ENCODE data around the gene VAV3. TPM values are rescaled to one million over a fixed set of nuclear protein-coding genes. Genes with fewer than 3 reads are reported as not detected.

The VAV3 gene
- total and polyA plus RNA-seq, 9 donors: 3.1 to 5.5 (median 4.1) TPM

- no CpG with 5 or more reads among the region's 1 CpG for WGBS (ENCODE audit: insufficient coverage)
- Histone ChIP-seq H3K4me1 (ENCODE audit: control insufficient read depth, insufficient read depth, low read length) (no peaks in the 10 kb centered on the region), H3K4me3 (ENCODE audit: low read length) (no peak overlapping the region), H3K27me3 (ENCODE audit: control insufficient read depth, insufficient read depth, low read length) (no peaks in the 10 kb centered on the region), H3K36me3 (ENCODE audit: control insufficient read depth, insufficient read depth, low read length) (no peaks in the 10 kb centered on the region), H3K27ac (ENCODE audit: low read length) (no peak overlapping the region), H3K9me3 (replicated peaks; ENCODE audit: control insufficient read depth, low read depth, low read length) (no peaks in the 10 kb centered on the region)
- DNase-seq: no peak
These were observed 161.4 kb downstream of the VAV3 start for GRCh38 chr1:107803579-107803978.

GRCh38 chr1:107802654-107803053, 162.3 kb downstream of the VAV3 start:
- Histone ChIP-seq H3K27me3 (ENCODE audit: control insufficient read depth, insufficient read depth, low read length) (no peaks in the 10 kb centered on the region), H3K27ac (ENCODE audit: low read length) (no peak overlapping the region), H3K4me1 (ENCODE audit: control insufficient read depth, insufficient read depth, low read length) (no peaks in the 10 kb centered on the region), H3K9me3 (replicated peaks; ENCODE audit: control insufficient read depth, low read depth, low read length) (no peaks in the 10 kb centered on the region), H3K4me3 (ENCODE audit: low read length) (no peak overlapping the region), H3K36me3 (ENCODE audit: control insufficient read depth, insufficient read depth, low read length) (no peaks in the 10 kb centered on the region)
- DNase-seq: no peak
- WGBS (ENCODE audit: insufficient coverage): no CpG with 5 or more reads among the region's 1 CpG

GRCh38 chr1:107795994-107796393, 169.0 kb downstream of the VAV3 start:
- H3K27me3 ChIP-seq (ENCODE audit: control insufficient read depth, insufficient read depth, low read length): no peaks in the 10 kb centered on the region
- H3K9me3 ChIP-seq (replicated peaks; ENCODE audit: control insufficient read depth, low read depth, low read length): no peaks in the 10 kb centered on the region
- DNase-seq: no peak
- H3K36me3 ChIP-seq (ENCODE audit: control insufficient read depth, insufficient read depth, low read length): no peaks in the 10 kb centered on the region
- no peaks in the 10 kb centered on the region for H3K4me1 ChIP-seq (ENCODE audit: control insufficient read depth, insufficient read depth, low read length)
- no peak overlapping the region for H3K27ac ChIP-seq (ENCODE audit: low read length)
- H3K4me3 ChIP-seq (ENCODE audit: low read length): no peak overlapping the region
- no CpG with 5 or more reads among the region's 2 CpGs for WGBS (ENCODE audit: insufficient coverage)

- no peaks in the 10 kb centered on the region for H3K4me1 ChIP-seq (ENCODE audit: control insufficient read depth, insufficient read depth, low read length)
- no CpG with 5 or more reads among the region's 1 CpG for WGBS (ENCODE audit: insufficient coverage)
- no peaks in the 10 kb centered on the region for H3K36me3 ChIP-seq (ENCODE audit: control insufficient read depth, insufficient read depth, low read length)
- no peak for DNase-seq
- no peak overlapping the region for H3K27ac ChIP-seq (ENCODE audit: low read length)
- no peak overlapping the region for H3K4me3 ChIP-seq (ENCODE audit: low read length)
- H3K9me3 ChIP-seq (replicated peaks; ENCODE audit: control insufficient read depth, low read depth, low read length): no peaks in the 10 kb centered on the region
- no peaks in the 10 kb centered on the region for H3K27me3 ChIP-seq (ENCODE audit: control insufficient read depth, insufficient read depth, low read length)
These were observed 169.5 kb downstream of the VAV3 start for GRCh38 chr1:107795441-107795840.

GRCh38 chr1:107794571-107794970, 170.4 kb downstream of the VAV3 start:
- Histone ChIP-seq H3K4me1 (ENCODE audit: control insufficient read depth, insufficient read depth, low read length) (no peaks in the 10 kb centered on the region), H3K27me3 (ENCODE audit: control insufficient read depth, insufficient read depth, low read length) (no peaks in the 10 kb centered on the region), H3K9me3 (replicated peaks; ENCODE audit: control insufficient read depth, low read depth, low read length) (no peaks in the 10 kb centered on the region), H3K27ac (ENCODE audit: low read length) (no peak overlapping the region), H3K36me3 (ENCODE audit: control insufficient read depth, insufficient read depth, low read length) (no peaks in the 10 kb centered on the region), H3K4me3 (ENCODE audit: low read length) (no peak overlapping the region)
- WGBS (ENCODE audit: insufficient coverage): 80% methylated on average over 1 of the region's 2 CpGs
- no peak for DNase-seq

- Histone ChIP-seq H3K36me3 (ENCODE audit: control insufficient read depth, insufficient read depth, low read length) (no peaks in the 10 kb centered on the region), H3K27me3 (ENCODE audit: control insufficient read depth, insufficient read depth, low read length) (no peaks in the 10 kb centered on the region), H3K4me3 (ENCODE audit: low read length) (no peak overlapping the region), H3K4me1 (ENCODE audit: control insufficient read depth, insufficient read depth, low read length) (peaks cover 2% of the 10 kb centered on the region), H3K9me3 (replicated peaks; ENCODE audit: control insufficient read depth, low read depth, low read length) (no peaks in the 10 kb centered on the region), H3K27ac (ENCODE audit: low read length) (no peak overlapping the region)
- 94% methylated on average over 7 of the region's 7 CpGs for WGBS (ENCODE audit: insufficient coverage)
- no peak for DNase-seq
These were observed 171.0 kb downstream of the VAV3 start for GRCh38 chr1:107793896-107794453.

GRCh38 chr1:107791348-107791747, 173.6 kb downstream of the VAV3 start:
- no peak for DNase-seq
- Histone ChIP-seq H3K36me3 (ENCODE audit: control insufficient read depth, insufficient read depth, low read length) (no peaks in the 10 kb centered on the region), H3K4me1 (ENCODE audit: control insufficient read depth, insufficient read depth, low read length) (peaks cover 4% of the 10 kb centered on the region), H3K27me3 (ENCODE audit: control insufficient read depth, insufficient read depth, low read length) (no peaks in the 10 kb centered on the region), H3K4me3 (ENCODE audit: low read length) (no peak overlapping the region), H3K27ac (ENCODE audit: low read length) (no peak overlapping the region), H3K9me3 (replicated peaks; ENCODE audit: control insufficient read depth, low read depth, low read length) (no peaks in the 10 kb centered on the region)

GRCh38 chr1:107789817-107790524, 175.0 kb downstream of the VAV3 start:
- no peak overlapping the region for H3K4me3 ChIP-seq (ENCODE audit: low read length)

GRCh38 chr1:107788206-107789202, 176.5 kb downstream of the VAV3 start:
- Histone ChIP-seq H3K9me3 (replicated peaks; ENCODE audit: control insufficient read depth, low read depth, low read length) (no peaks in the 10 kb centered on the region), H3K36me3 (ENCODE audit: control insufficient read depth, insufficient read depth, low read length) (no peaks in the 10 kb centered on the region), H3K4me1 (ENCODE audit: control insufficient read depth, insufficient read depth, low read length) (peaks cover 4% of the 10 kb centered on the region), H3K4me3 (ENCODE audit: low read length) (no peak overlapping the region), H3K27ac (ENCODE audit: low read length) (no peak overlapping the region), H3K27me3 (ENCODE audit: control insufficient read depth, insufficient read depth, low read length) (no peaks in the 10 kb centered on the region)
- DNase-seq: no peak
- no CpG with 5 or more reads among the region's 4 CpGs for WGBS (ENCODE audit: insufficient coverage)

More at GRCh38 chr1:107789817-107790524, 175.0 kb downstream of the VAV3 start:
- no peak for DNase-seq
- WGBS (ENCODE audit: insufficient coverage): 100% methylated on average over 2 of the region's 3 CpGs
- no peak overlapping the region for H3K27ac ChIP-seq (ENCODE audit: low read length)
- no peaks in the 10 kb centered on the region for H3K36me3 ChIP-seq (ENCODE audit: control insufficient read depth, insufficient read depth, low read length)
- peaks cover 4% of the 10 kb centered on the region for H3K4me1 ChIP-seq (ENCODE audit: control insufficient read depth, insufficient read depth, low read length)
- no peaks in the 10 kb centered on the region for H3K27me3 ChIP-seq (ENCODE audit: control insufficient read depth, insufficient read depth, low read length)
- no peaks in the 10 kb centered on the region for H3K9me3 ChIP-seq (replicated peaks; ENCODE audit: control insufficient read depth, low read depth, low read length)

- no peak for DNase-seq
- H3K4me1 ChIP-seq (ENCODE audit: control insufficient read depth, insufficient read depth, low read length): peaks cover 4% of the 10 kb centered on the region
- H3K27me3 ChIP-seq (ENCODE audit: control insufficient read depth, insufficient read depth, low read length): no peaks in the 10 kb centered on the region
- no peaks in the 10 kb centered on the region for H3K36me3 ChIP-seq (ENCODE audit: control insufficient read depth, insufficient read depth, low read length)
- no peaks in the 10 kb centered on the region for H3K9me3 ChIP-seq (replicated peaks; ENCODE audit: control insufficient read depth, low read depth, low read length)
- H3K4me3 ChIP-seq (ENCODE audit: low read length): no peak overlapping the region
- H3K27ac ChIP-seq (ENCODE audit: low read length): no peak overlapping the region
- no CpG with 5 or more reads among the region's 2 CpGs for WGBS (ENCODE audit: insufficient coverage)
These were observed 177.7 kb downstream of the VAV3 start for GRCh38 chr1:107787299-107787698.
